ENCODE measurements around the gene GAB2.
A peak's percentile ranks its signal among the peaks of the same experiment; 100 is the strongest.
"Not testable (repeated sequence)": the region's sequence is repeated elsewhere in the genome, so short reads cannot be mapped to it uniquely, and the experiment has no call there.

Gene GAB2
- total RNA-seq = 8.9 to 45.2 reads per million in 2 donors

GRCh38 chr11:78417175-78417887 is at the start of gene GAB2:
GAB2 (minus strand) TSS chr11:78417820; CDS start chr11:78417720, 100 bp downstream.
- DNase-seq = peak; percentile 27

GRCh38 chr11:78467370-78467769 is 49.8 kb upstream of the GAB2 start:
- no peak for DNase-seq

- DNase-seq = no peak
These were observed 47.7 kb upstream of the GAB2 start for GRCh38 chr11:78465169-78465942.

- DNase-seq = not testable (repeated sequence)
These were observed 47.2 kb upstream of the GAB2 start for GRCh38 chr11:78464787-78465168.

GRCh38 chr11:78460471-78460870 is 42.9 kb upstream of the GAB2 start:
- DNase-seq = no peak

- no peak for DNase-seq
These were observed 42.1 kb upstream of the GAB2 start for GRCh38 chr11:78459738-78460137.

GRCh38 chr11:78457448-78457847 is 39.8 kb upstream of the GAB2 start:
- no peak for DNase-seq

- DNase-seq = no peak
These were observed 35.7 kb upstream of the GAB2 start for GRCh38 chr11:78453140-78453935.

GRCh38 chr11:78451371-78452150 is 33.9 kb upstream of the GAB2 start:
- no peak for DNase-seq

GRCh38 chr11:78450866-78451265 is 33.2 kb upstream of the GAB2 start:
- no peak for DNase-seq

- DNase-seq = no peak
These were observed 32.2 kb upstream of the GAB2 start for GRCh38 chr11:78449866-78450265.

GRCh38 chr11:78446210-78446609 is 28.6 kb upstream of the GAB2 start:
- DNase-seq = no peak

GRCh38 chr11:78444726-78445125 is 27.1 kb upstream of the GAB2 start:
- DNase-seq = no peak

- DNase-seq = no peak
These were observed 24.3 kb upstream of the GAB2 start for GRCh38 chr11:78441956-78442355.

- DNase-seq = no peak
These were observed 20.8 kb upstream of the GAB2 start for GRCh38 chr11:78438298-78438975.

- no peak for DNase-seq
These were observed 15.3 kb upstream of the GAB2 start for GRCh38 chr11:78432956-78433355.

- no peak for DNase-seq
These were observed 14.5 kb upstream of the GAB2 start for GRCh38 chr11:78432058-78432515.

- DNase-seq = no peak
These were observed 12.0 kb upstream of the GAB2 start for GRCh38 chr11:78429660-78430059.

- no peak for DNase-seq
These were observed 11.6 kb upstream of the GAB2 start for GRCh38 chr11:78429209-78429608.

- no peak for DNase-seq
These were observed 11.2 kb upstream of the GAB2 start for GRCh38 chr11:78428773-78429172.

- DNase-seq = no peak
These were observed 10.6 kb upstream of the GAB2 start for GRCh38 chr11:78428266-78428636.
